DOHH2 (cell line): ENCODE results near the gene MRPL50.

Experiments used
- H3F3A ChIP-seq: fragments of 200-600 bp; sonication (generic), shearing (Covaris generic); 2 replicates; pipeline ENCODE4 v1.6.0; 2016; ENCODE audit warnings: antibody characterized with exemption, mild to moderate bottlenecking; ENCODE audit not compliant: control insufficient read depth, insufficient read depth
- H3K27ac ChIP-seq: fragments of 200-600 bp; sonication (generic); 2 replicates; pipeline ENCODE4 v1.5.1; 2014; ENCODE audit warnings: low read depth, mild to moderate bottlenecking, low read length, moderate library complexity
- H3K27me3 ChIP-seq: fragments of 200-600 bp; sonication (generic); 2 replicates; pipeline ENCODE4 v1.6.1; 2014; ENCODE audit warnings: mild to moderate bottlenecking, low read length, mixed read lengths; ENCODE audit not compliant: control insufficient read depth
- H3K36me3 ChIP-seq: fragments of 200-600 bp; sonication (generic); 2 replicates; pipeline ENCODE4 v1.6.1; 2014; ENCODE audit warnings: mild to moderate bottlenecking, low read length, moderate library complexity, mixed read lengths; ENCODE audit not compliant: control insufficient read depth
- H3K4me1 ChIP-seq: fragments of 200-600 bp; sonication (generic); 2 replicates; pipeline ENCODE4 v1.6.1; 2014; ENCODE audit warnings: mild to moderate bottlenecking, low read length, mixed read lengths; ENCODE audit not compliant: control insufficient read depth
- H3K4me2 ChIP-seq: fragments of 200-600 bp; sonication (generic); 2 replicates; pipeline ENCODE4 v1.6.0; 2014; ENCODE audit warnings: mild to moderate bottlenecking, low read length, moderate library complexity
- H3K4me3 ChIP-seq: fragments of 200-600 bp; sonication (generic); 2 replicates; pipeline ENCODE4 v1.5.1; 2014; ENCODE audit warnings: mild to moderate bottlenecking, low read length, mixed read lengths
- H3K79me2 ChIP-seq: fragments of 200-600 bp; sonication (generic); 2 replicates; pipeline ENCODE4 v1.6.1; 2014; ENCODE audit warnings: mild to moderate bottlenecking, low read length, mixed read lengths; ENCODE audit not compliant: control insufficient read depth
- H3K9me2 ChIP-seq: fragments of 200-600 bp; sonication (generic); replicated peaks from 2 replicates; pipeline ENCODE4 v1.6.1; 2014; ENCODE audit warnings: mild to moderate bottlenecking, low read length, mixed read lengths; ENCODE audit not compliant: control insufficient read depth
- H3K9me3 ChIP-seq: fragments of 200-600 bp; sonication (generic); 2 replicates; pipeline ENCODE4 v1.6.1; 2014; ENCODE audit warnings: antibody characterized with exemption, low read length, mixed read lengths; ENCODE audit not compliant: control insufficient read depth, insufficient read depth
- H4K20me1 ChIP-seq: fragments of 200-600 bp; sonication (generic); 2 replicates; pipeline ENCODE4 v1.6.0; 2014; ENCODE audit warnings: low read depth, mild to moderate bottlenecking, antibody characterized with exemption, low read length, moderate library complexity; ENCODE audit not compliant: control insufficient read depth, insufficient read depth
- EZH2phosphoT487 ChIP-seq: fragments of 200-600 bp; sonication (generic); IDR thresholded peaks from 2 replicates; pipeline ENCODE4 v1.6.1; 2017; ENCODE audit warnings: borderline replicate concordance, mild to moderate bottlenecking, antibody characterized with exemption, low read length, moderate library complexity, mixed read lengths
- TF ChIP-seq, protein P1 (sequence below): fragments of 200-600 bp; sonication (generic); IDR thresholded peaks from one replicate; pipeline ENCODE4 v1.5.1; 2014; ENCODE audit warnings: antibody characterized with exemption, mild to moderate bottlenecking, low read depth, low read length; ENCODE audit not compliant: poor library complexity, severe bottlenecking

The MRPL50 gene

DNA sequence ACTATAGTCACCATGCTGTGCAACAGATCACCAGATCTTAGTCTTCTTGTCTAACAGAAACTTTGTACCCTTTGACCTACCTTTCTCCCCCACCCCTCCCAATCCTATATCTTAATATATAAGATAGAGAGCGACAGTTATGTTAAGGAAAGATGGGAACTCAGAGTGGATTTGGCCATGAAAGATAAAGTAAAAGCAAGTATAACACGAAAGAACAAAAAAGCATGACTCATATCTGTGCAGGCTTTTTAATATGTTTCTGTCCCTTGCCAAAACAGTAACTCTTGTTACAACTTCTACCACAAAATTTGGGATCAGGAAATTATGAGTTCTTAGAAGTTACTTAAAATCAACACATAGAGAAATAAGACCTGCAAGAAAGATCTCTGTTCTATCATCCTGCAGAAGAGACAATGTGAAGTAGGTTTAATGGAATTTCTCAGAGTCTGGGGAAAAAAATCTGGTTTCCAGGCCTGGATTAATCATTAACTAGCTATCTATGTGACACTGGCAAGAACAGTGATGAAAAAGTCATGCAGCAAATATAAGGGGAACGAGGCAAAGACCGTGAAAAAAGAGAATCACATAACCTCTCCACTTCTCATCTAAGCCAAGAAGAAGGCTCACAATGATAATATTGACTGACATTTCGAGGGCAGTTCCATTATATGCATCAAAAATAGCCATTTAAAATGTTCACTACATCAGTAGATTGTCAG, 32.2 kb downstream of the MRPL50 start:
- no peaks in the 10 kb centered on the region for H3K36me3 ChIP-seq
- H3K79me2 ChIP-seq = no peaks in the 10 kb centered on the region
- no peaks in the 10 kb centered on the region for H3K9me3 ChIP-seq
- no peaks in the 10 kb centered on the region for H3F3A ChIP-seq
- no peaks in the 10 kb centered on the region for H3K27me3 ChIP-seq
- no peak overlapping the region for H3K4me3 ChIP-seq
- no peak overlapping the region for H3K27ac ChIP-seq
- no peaks in the 10 kb centered on the region for H3K4me1 ChIP-seq
- no peaks in the 10 kb centered on the region for H4K20me1 ChIP-seq
- H3K9me2 ChIP-seq = no peaks in the 10 kb centered on the region
- no peak overlapping the region for H3K4me2 ChIP-seq
- TF ChIP-seq, protein P1, sequence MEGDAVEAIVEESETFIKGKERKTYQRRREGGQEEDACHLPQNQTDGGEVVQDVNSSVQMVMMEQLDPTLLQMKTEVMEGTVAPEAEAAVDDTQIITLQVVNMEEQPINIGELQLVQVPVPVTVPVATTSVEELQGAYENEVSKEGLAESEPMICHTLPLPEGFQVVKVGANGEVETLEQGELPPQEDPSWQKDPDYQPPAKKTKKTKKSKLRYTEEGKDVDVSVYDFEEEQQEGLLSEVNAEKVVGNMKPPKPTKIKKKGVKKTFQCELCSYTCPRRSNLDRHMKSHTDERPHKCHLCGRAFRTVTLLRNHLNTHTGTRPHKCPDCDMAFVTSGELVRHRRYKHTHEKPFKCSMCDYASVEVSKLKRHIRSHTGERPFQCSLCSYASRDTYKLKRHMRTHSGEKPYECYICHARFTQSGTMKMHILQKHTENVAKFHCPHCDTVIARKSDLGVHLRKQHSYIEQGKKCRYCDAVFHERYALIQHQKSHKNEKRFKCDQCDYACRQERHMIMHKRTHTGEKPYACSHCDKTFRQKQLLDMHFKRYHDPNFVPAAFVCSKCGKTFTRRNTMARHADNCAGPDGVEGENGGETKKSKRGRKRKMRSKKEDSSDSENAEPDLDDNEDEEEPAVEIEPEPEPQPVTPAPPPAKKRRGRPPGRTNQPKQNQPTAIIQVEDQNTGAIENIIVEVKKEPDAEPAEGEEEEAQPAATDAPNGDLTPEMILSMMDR = no peak
- no peak for TF ChIP-seq EZH2phosphoT487

DNA sequence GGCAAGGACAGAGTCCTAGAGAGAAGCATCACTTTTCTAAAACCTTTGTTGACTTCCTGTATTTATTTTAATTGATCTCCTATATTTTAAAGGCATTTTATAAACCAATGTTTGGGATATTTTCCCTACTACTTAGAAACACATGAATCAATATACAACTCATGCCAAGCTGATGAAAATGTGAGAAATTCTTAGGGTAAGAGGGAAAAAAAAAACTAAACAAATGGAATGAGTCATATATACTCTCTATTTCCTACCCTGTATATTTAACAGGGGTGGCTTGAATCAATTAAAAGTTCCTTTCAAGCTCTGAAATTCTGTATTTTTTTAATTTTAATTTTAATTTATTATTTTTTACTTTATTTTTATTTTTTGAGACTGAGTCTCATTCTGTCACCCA, 33.2 kb downstream of the MRPL50 start:
- Histone ChIP-seq H3K4me1 (no peaks in the 10 kb centered on the region), H3K4me2 (no peak overlapping the region), H3K9me3 (no peaks in the 10 kb centered on the region), H3F3A (no peaks in the 10 kb centered on the region), H3K4me3 (no peak overlapping the region), H4K20me1 (no peaks in the 10 kb centered on the region), H3K9me2 (no peaks in the 10 kb centered on the region), H3K27ac (no peak overlapping the region), H3K79me2 (no peaks in the 10 kb centered on the region), H3K36me3 (no peaks in the 10 kb centered on the region), H3K27me3 (no peaks in the 10 kb centered on the region)
- TF ChIP-seq, protein P1 = no peak
- TF ChIP-seq EZH2phosphoT487 = no peak

DNA sequence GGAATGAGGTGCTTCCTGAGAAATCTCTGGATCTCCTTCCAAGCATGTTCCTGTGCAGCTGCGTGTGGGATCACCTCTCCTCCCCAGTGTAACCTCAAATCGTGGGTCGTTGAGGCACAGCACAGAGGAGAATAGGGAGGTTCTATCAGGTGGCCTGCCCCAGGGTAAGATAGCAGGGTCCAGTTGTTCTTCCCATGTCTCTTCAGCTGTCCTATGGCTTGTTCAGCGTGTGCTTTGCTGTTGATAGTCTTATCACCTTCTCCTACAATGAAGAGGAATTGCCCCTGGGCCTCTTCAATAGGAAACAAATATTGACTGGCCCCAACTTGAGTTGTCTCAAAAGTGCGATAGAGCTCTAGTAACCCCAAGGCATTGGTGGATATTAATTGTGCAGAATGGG, 36.0 kb downstream of the MRPL50 start:
- no peaks in the 10 kb centered on the region for H3K79me2 ChIP-seq
- no peaks in the 10 kb centered on the region for H3K9me3 ChIP-seq
- H3K4me3 ChIP-seq = no peak overlapping the region
- no peak overlapping the region for H3K4me2 ChIP-seq
- no peaks in the 10 kb centered on the region for H3F3A ChIP-seq
- no peaks in the 10 kb centered on the region for H4K20me1 ChIP-seq
- no peak for TF ChIP-seq EZH2phosphoT487
- TF ChIP-seq, protein P1 = no peak
- H3K9me2 ChIP-seq = no peaks in the 10 kb centered on the region
- H3K36me3 ChIP-seq = no peaks in the 10 kb centered on the region
- H3K27me3 ChIP-seq = no peaks in the 10 kb centered on the region
- H3K27ac ChIP-seq = no peak overlapping the region
- H3K4me1 ChIP-seq = no peaks in the 10 kb centered on the region
